Measurements from ENCODE around the gene ATP13A2.
"Not testable (repeated sequence)": the region's sequence is repeated elsewhere in the genome, so short reads cannot be mapped to it uniquely, and the experiment has no call there.

Gene ATP13A2

DNA sequence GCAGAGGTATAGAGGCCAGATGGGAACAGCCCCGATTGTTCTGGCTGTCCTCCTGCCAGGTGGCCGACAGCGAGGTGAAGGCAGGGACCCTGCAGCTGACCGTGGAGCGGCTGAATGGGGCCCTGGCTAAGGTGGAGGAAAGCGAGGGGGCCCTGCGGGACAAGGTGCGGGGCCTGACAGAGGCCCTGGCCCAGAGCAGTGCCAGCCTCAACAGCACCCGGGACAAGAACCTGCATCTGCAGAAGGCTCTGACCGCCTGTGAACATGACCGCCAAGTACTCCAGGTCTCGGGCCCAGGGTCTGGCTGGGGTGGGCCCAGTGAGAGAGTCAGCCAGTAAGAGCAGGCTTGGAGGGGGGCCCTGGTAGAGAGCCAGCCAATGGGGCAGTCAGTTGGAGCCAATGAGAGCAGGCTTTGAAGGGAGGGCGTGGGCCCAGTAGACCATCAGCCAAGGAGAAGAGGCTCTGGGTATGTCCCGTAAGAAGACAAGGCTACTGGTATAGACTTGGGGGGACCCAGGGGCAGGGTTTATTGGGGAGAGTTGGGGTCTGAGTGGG is 42.6 kb downstream of the ATP13A2 start:
- ATAC-seq = no peak
- Mint-ChIP-seq H3K4me1 (peaks cover 7% of the 10 kb centered on the region), H3K9me3 (no peaks in the 10 kb centered on the region), H3K4me3 (no peak overlapping the region), H3K27ac (peak overlapping the region; percentile 32), H3K27me3 (no peaks in the 10 kb centered on the region), H3K36me3 (peaks cover 32% of the 10 kb centered on the region)

DNA sequence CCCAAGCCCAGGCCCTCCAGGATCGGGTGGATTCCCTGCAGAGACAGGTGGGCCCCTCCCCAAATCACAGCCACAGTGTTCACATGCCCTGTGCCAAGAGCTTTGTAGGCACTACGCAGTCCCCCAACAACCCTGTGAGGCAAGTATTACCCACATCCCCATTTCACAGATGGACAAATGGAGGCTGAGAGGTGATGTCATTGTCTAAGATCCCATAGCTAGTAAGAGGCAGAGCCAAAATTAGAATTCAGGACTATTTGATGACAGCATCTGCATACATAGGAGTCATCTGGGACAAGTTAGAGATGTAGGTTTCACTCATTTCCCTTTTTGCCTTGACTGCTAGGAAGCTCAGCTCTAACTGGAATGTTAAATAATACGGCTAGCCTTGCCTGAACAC is 43.4 kb downstream of the ATP13A2 start:
- Mint-ChIP-seq H3K27me3 (no peaks in the 10 kb centered on the region), H3K4me1 (peaks cover 7% of the 10 kb centered on the region), H3K4me3 (no peak overlapping the region), H3K36me3 (peaks cover 32% of the 10 kb centered on the region), H3K9me3 (no peaks in the 10 kb centered on the region), H3K27ac (peak overlapping the region; percentile 32)
- ATAC-seq = no peak

DNA sequence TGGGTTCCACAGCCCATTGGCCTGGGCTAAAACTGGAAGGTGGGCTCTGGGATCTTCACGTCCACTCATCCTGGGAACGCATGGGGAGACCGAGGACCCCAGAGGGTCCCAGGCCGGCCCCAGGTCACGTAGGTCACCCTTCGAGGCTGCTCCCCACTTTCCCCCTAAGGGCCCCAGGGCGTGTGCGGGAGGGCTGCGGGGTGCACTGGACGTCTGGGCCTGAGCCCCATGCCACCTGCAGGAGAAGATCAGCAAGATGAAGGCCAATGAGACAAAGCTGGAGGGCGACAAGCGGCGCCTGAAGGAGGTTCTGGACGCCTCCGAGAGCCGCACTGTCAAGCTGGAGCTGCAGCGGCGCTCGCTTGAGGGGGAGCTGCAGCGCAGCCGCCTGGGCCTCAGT is 43.8 kb downstream of the ATP13A2 start:
- Mint-ChIP-seq H3K36me3 (peaks cover 32% of the 10 kb centered on the region), H3K4me3 (no peak overlapping the region)

DNA sequence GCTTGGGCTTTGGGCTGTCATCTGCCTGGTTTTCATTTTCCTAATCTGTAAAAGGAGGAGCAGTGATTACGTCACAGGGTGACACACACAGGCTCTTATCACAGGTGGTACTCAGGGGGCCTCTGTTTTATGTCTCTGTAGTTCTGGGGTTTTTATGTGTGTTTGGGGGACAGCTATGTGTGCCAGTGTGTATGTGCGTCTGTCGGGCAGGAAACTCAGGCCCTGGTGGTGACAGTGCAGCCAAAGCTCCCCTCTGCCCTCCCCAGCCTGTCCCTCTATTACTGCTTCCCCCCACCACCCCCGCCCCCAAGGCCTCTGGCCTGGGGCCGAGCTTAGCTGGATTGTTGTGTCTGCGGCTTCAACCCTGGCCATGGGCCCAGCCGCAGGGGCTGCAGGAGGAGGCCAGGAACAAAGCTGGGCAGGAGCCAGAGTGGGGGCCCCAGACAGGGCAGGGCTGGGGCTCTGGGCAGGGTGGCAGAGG is 44.6 kb downstream of the ATP13A2 start:
- Mint-ChIP-seq H3K9me3 (no peaks in the 10 kb centered on the region), H3K27me3 (no peaks in the 10 kb centered on the region), H3K36me3 (peaks cover 32% of the 10 kb centered on the region), H3K27ac (no peak overlapping the region), H3K4me1 (peaks cover 7% of the 10 kb centered on the region), H3K4me3 (no peak overlapping the region)
- ATAC-seq = no peak

More for the DNA sequence above, 43.8 kb downstream of the ATP13A2 start:
- no peaks in the 10 kb centered on the region for H3K27me3 Mint-ChIP-seq
- no peaks in the 10 kb centered on the region for H3K9me3 Mint-ChIP-seq
- H3K27ac Mint-ChIP-seq = no peak overlapping the region
- ATAC-seq = no peak
- H3K4me1 Mint-ChIP-seq = peaks cover 7% of the 10 kb centered on the region

DNA sequence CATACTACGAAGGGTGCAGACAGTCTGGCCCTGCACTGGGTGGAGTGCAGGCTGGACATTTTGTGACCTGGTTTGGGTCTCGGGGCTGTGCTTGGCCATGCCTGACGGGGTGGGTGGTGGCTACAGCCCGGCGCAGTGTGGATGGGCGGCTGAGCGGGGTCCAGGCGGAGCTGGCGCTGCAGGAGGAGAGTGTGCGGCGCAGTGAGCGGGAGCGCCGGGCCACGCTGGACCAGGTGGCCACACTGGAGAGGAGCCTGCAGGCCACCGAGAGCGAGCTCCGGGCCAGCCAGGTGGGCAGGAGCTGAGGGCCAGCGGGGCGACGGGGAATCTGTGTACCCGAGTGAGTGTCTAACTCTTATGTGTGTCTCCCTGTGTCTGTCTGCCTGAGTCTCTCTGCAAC is 45.4 kb downstream of the ATP13A2 start:
- ATAC-seq = no peak
- H3K4me1 Mint-ChIP-seq = peaks cover 15% of the 10 kb centered on the region
- H3K27ac Mint-ChIP-seq = no peak overlapping the region
- peaks cover 32% of the 10 kb centered on the region for H3K36me3 Mint-ChIP-seq
- no peak overlapping the region for H3K4me3 Mint-ChIP-seq
- no peaks in the 10 kb centered on the region for H3K27me3 Mint-ChIP-seq
- H3K9me3 Mint-ChIP-seq = no peaks in the 10 kb centered on the region

DNA sequence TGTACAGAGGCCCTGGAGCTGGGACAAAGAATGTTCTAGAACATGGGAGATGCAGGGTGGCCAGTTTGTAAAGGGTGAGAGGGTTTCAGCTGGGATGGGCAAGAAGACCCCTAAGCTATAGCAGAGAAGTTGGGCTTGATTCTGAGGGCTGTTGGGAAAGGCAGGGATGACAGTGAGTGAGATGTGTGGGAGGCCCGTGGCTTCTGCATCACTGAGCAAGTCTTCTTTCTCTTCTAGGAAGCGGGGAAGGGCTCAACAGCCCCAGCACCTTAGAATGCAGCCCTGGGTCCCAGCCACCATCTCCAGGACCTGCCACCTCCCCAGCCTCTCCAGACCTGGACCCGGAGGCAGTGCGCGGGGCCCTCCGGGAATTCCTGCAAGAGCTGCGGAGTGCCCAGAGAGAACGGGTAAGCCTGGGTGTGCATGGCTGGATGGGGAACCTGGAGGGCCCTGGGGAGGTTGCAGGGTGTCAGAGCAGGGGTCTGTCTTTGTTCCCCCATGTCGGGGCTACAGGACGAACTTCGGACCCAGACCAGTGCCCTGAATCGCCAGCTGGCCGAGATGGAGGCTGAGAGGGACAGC is 46.2 kb downstream of the ATP13A2 start:
- no peak overlapping the region for H3K27ac Mint-ChIP-seq
- H3K27me3 Mint-ChIP-seq = no peaks in the 10 kb centered on the region
- no peak overlapping the region for H3K4me3 Mint-ChIP-seq

DNA sequence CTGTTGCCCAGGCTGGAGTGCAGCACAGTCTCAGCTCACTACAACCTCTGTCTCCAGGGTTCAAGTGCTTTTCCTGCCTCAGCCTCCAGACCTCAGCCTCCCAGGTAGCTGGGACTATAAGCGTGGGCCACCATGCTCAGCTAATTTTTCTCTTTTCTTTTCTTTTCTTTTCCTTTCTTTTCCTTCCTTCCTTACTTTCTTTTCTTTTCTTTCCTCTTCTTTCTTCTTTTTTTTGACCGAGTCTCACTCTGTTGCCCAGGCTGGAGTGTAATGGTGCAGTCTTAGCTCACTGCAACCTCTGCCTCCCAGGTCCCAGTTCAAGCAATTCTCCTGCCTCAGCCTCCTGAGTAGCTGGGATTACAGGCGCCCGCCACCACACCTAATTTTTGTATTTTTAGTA is 47.6 kb downstream of the ATP13A2 start:
- H3K9me3 Mint-ChIP-seq, H3K4me3 Mint-ChIP-seq, ATAC-seq, H3K27ac Mint-ChIP-seq, H3K27me3 Mint-ChIP-seq: not testable (repeated sequence)
- Mint-ChIP-seq H3K36me3 (peaks cover 32% of the 10 kb centered on the region), H3K4me1 (peaks cover 22% of the 10 kb centered on the region)

More for the DNA sequence above, 46.2 kb downstream of the ATP13A2 start:
- peaks cover 32% of the 10 kb centered on the region for H3K36me3 Mint-ChIP-seq
- H3K9me3 Mint-ChIP-seq = no peaks in the 10 kb centered on the region
- H3K4me1 Mint-ChIP-seq = peaks cover 16% of the 10 kb centered on the region
- no peak for ATAC-seq

DNA sequence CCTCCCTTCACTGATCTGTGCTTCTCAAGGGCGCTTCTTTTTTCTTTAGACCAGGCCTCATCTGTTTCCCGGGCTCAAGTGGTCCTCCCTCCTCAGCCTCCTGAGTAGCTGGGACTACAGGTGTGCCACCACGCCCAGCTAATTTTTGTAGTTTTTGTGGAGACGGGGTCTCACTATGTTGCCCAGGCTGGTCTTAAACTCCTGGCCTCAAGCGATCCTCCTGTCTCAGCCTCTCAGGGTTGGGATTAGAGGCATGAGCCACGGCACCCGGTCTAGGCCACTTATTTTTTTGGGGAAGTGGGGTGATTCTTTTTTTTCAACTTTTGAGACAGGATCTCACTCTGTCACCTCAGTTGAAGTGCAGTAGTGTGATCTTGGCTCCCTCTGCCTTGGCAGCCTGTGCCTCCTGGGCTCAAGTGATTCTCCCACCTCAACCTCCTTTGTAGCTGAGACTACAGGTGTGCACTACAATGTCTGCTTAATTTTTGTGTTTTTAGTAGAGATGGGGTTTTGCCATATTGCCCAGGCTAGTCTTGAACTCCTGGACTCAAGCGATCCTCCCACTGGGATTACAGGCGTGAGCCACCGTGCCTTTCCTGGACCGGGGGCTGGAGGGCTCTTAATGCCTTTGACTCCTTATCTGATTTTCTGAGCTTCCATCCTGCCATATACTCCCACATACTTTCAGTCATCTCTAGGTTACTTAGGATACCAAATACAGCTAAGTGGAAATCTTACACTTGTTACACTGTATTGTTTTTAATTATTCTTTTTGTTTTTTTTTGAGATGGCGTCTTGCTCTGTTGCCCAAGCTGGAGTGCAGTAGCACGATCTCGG is 50.2 kb downstream of the ATP13A2 start:
- H3K27ac Mint-ChIP-seq = peak overlapping the region; percentile 19
- H3K4me3 Mint-ChIP-seq = peak overlapping the region; percentile 70
- H3K36me3 Mint-ChIP-seq = peaks cover 18% of the 10 kb centered on the region
- H3K4me1 Mint-ChIP-seq = peaks cover 22% of the 10 kb centered on the region
- H3K9me3 Mint-ChIP-seq = no peaks in the 10 kb centered on the region
- no peak for ATAC-seq
- no peaks in the 10 kb centered on the region for H3K27me3 Mint-ChIP-seq

DNA sequence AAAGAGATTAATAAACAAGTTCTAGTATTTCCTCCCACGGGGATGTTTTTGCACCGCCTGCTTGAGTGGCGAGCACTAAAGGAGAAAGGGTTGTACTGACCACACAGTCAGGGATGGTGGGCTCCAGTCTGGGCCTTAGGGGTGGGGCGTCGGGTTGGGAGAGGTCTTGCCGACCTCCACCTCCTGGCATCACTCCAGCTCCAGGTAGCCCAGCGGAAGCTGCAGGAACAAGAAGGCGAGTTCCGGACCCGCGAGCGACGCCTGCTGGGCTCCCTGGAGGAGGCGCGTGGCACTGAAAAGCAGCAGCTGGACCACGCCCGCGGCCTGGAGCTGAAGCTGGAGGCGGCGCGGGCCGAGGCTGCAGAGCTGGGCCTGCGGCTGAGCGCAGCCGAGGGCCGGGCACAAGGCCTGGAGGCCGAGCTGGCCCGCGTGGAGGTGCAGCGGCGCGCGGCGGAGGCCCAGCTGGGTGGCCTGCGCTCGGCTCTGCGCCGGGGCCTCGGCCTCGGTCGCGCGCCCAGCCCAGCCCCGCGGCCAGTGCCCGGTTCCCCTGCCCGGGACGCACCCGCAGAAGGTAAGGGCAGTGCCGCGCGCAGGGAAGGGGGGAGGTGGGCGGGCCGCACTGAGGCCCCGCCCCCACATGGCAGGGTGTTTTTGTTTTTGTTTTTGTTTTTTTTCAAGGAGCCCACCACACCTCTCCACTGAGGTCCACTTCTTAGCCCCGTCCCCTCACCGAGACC is 51.0 kb downstream of the ATP13A2 start:
- peak overlapping the region; percentile 83 for H3K27ac Mint-ChIP-seq
- H3K36me3 Mint-ChIP-seq = peaks cover 10% of the 10 kb centered on the region
- peak; percentile 92 for ATAC-seq
- H3K4me3 Mint-ChIP-seq = peak overlapping the region; percentile 86
- peaks cover 22% of the 10 kb centered on the region for H3K4me1 Mint-ChIP-seq
- H3K9me3 Mint-ChIP-seq = no peaks in the 10 kb centered on the region
- no peaks in the 10 kb centered on the region for H3K27me3 Mint-ChIP-seq

DNA sequence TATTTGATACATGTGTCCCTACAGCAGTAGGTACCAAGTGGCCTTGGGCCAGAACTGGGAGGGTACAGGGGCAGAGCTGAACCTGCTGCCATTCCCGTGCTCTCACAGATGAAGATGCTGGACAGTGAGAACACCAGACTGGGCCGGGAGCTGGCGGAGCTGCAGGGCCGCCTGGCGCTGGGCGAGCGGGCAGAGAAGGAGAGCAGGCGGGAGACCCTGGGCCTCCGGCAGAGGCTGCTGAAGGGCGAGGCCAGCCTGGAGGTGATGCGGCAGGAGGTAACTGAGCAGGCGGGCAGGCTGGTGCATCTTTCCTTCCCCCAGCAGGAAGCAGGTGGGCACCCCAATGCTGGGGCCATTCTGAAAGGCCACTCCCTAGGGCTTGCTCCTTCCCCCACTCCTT is 53.3 kb downstream of the ATP13A2 start:
- Mint-ChIP-seq H3K27me3 (no peaks in the 10 kb centered on the region), H3K36me3 (no peaks in the 10 kb centered on the region), H3K27ac (no peak overlapping the region), H3K4me1 (peaks cover 15% of the 10 kb centered on the region), H3K4me3 (no peak overlapping the region), H3K9me3 (no peaks in the 10 kb centered on the region)
- no peak for ATAC-seq

DNA sequence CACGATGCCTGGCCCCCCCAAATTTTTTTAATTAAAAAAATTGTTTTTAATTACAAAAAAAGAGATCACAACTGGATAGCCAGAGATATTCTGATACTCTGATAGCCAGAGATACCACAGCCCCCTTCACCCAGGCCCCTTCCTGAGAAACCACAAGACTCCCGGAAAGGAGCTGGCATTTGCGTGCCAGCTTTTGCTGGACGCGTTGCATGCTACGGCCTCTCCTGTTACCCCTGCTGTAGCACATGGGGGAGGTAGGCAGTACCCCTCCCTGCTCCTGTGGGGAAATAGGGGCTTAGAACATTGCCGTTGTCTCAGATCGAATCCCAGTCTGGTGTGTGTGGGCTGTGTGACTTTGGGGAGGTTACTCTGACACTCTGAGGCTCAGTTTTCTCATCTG is 54.0 kb downstream of the ATP13A2 start:
- Mint-ChIP-seq H3K36me3 (no peaks in the 10 kb centered on the region), H3K9me3 (no peaks in the 10 kb centered on the region), H3K4me1 (peaks cover 20% of the 10 kb centered on the region), H3K27me3 (no peaks in the 10 kb centered on the region), H3K27ac (no peak overlapping the region), H3K4me3 (no peak overlapping the region)
- ATAC-seq = no peak

DNA sequence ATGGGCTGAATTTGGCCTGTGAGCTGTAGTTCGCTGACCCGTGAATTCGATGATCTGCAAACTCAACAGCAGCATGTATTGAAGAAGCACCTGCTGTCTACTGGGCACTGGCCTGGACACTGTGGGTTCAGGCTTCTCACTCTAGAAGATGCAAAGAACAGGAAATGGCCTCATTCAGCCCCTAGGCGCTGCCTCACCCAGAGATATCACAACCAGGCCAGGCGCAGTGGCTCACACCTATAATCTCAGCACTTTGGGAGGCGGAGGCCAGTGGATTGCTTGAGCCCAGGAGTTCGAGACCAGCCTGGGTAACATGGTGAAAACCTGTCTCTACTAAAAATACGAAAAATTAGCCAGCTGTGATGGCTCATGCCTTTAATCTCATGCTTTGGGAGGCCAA is 55.0 kb downstream of the ATP13A2 start:
- H3K27me3 Mint-ChIP-seq = no peaks in the 10 kb centered on the region
- H3K9me3 Mint-ChIP-seq = no peaks in the 10 kb centered on the region
- no peak overlapping the region for H3K27ac Mint-ChIP-seq
- no peaks in the 10 kb centered on the region for H3K36me3 Mint-ChIP-seq
- no peak overlapping the region for H3K4me3 Mint-ChIP-seq
- H3K4me1 Mint-ChIP-seq = peaks cover 25% of the 10 kb centered on the region
- no peak for ATAC-seq

DNA sequence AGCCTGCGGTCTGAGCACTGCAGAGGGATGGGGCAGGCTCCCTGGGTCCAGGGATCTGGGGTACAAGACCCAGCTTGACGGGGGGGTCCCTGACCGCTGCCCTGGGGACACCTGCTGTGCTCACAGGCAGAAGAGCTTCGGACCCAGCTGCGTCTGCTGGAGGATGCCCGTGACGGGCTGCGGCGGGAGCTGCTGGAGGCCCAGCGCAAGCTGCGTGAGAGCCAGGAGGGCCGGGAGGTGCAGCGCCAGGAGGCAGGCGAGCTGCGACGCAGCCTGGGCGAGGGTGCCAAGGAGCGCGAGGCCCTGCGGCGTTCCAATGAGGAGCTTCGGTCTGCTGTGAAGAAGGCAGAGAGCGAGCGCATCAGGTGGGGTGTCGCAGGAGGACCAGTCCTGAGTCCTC is 56.5 kb downstream of the ATP13A2 start:
- H3K36me3 Mint-ChIP-seq = no peaks in the 10 kb centered on the region
- no peaks in the 10 kb centered on the region for H3K27me3 Mint-ChIP-seq
- ATAC-seq = no peak
- H3K4me3 Mint-ChIP-seq = no peak overlapping the region
- no peaks in the 10 kb centered on the region for H3K9me3 Mint-ChIP-seq
- peaks cover 18% of the 10 kb centered on the region for H3K4me1 Mint-ChIP-seq
- H3K27ac Mint-ChIP-seq = no peak overlapping the region

DNA sequence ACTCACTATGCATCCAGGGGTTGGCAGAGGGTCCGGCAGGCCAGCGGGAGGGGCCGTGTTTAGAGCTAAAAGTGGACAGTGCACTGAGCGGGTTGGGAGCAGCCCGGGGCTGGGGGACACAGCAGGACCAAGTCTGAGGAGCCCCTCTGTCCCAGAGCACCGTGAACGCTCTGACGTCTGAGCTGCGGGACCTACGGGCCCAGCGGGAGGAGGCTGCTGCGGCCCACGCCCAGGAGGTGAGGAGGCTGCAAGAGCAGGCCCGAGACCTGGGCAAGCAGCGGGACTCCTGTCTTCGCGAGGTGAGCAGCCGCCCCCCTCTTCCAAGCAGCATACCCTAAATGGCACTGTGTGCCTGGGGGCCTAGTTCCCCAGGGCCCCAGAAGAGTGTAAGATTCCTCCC is 57.1 kb downstream of the ATP13A2 start:
- Mint-ChIP-seq H3K36me3 (no peaks in the 10 kb centered on the region), H3K27ac (no peak overlapping the region), H3K9me3 (no peaks in the 10 kb centered on the region), H3K4me3 (no peak overlapping the region), H3K4me1 (peaks cover 16% of the 10 kb centered on the region), H3K27me3 (no peaks in the 10 kb centered on the region)
- no peak for ATAC-seq

DNA sequence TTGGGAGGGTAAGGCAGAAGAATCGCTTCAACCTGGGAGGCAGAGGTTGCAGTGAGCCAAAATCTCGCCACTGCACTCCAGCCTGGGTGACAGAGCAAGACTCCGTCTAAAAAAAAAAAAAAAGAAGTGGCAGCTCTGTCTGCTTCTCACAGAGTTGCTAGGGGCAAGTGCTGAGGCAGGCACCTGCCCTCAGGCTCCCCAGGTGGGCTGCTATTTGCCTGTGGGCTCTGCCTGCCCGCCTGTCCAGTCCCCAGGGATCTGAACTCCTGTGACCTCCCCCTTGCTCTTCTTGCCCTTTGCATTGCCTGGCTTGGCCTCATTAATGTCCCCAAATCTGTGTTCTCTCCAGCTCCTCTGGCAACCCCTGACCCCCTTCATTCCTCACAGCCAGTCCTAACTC is 59.4 kb downstream of the ATP13A2 start:
- ATAC-seq, H3K9me3 Mint-ChIP-seq, H3K27me3 Mint-ChIP-seq, H3K36me3 Mint-ChIP-seq: not testable (repeated sequence)
- peaks cover 16% of the 10 kb centered on the region for H3K4me1 Mint-ChIP-seq
- peak overlapping the region; percentile 49 for H3K27ac Mint-ChIP-seq
- H3K4me3 Mint-ChIP-seq = peak overlapping the region; percentile 11

Measured in stimulated activated memory B cell treated with anti-CD40 and anti-IgM and Interleukin-4, amounts not matched to agents 10 μg/mL and 1 μg/mL and 100 μg/mL, for 72 hours (primary cell).